Esophagus muscularis mucosa (tissue), 4 donors: ENCODE measurements around the gene AIFM3. TPM values are rescaled to one million over a fixed set of nuclear protein-coding genes. Genes with fewer than 3 reads are reported as not detected.

ENCODE experiments used
- DNase-seq: peaks from one replicate; pipeline ENCODE4 v3.0.0-alpha.2; 2017; ENCODE audit errors: extremely low spot score
- H3K27ac ChIP-seq, 4 donors: fragments of 200-600 bp; sonication (generic); replicated peaks in 1 of 4; 1 replicate in 3 of 4; 2 replicates in 1 of 4; pipeline ENCODE4 v1.5.1; 2016 to 2019; ENCODE audit warnings: mild to moderate bottlenecking in 1 of 4
- H3K27me3 ChIP-seq, 4 donors: fragments of 200-600 bp; sonication (generic); one replicate each; pipeline versions ENCODE4 v1.5.1 to v1.6.0; 2016 to 2019
- H3K36me3 ChIP-seq, 4 donors: fragments of 200-600 bp; sonication (generic); one replicate each; pipeline ENCODE4 v1.5.1; 2016 to 2019
- H3K4me1 ChIP-seq, 4 donors: fragments of 200-600 bp; sonication (generic); one replicate each; pipeline ENCODE4 v1.5.1; 2016 to 2019
- H3K4me3 ChIP-seq, 4 donors: fragments of 200-600 bp; sonication (generic); 1 replicate in 2 of 4; 2 replicates in 2 of 4; pipeline ENCODE4 v1.5.1; 2016 to 2019; ENCODE audit warnings: mild to moderate bottlenecking in 4 of 4, moderate library complexity in 1 of 4
- H3K9me3 ChIP-seq, 4 donors: fragments of 200-600 bp; sonication (generic); 1 replicate in 3 of 4; 2 replicates in 1 of 4; pipeline ENCODE4 v1.5.1; 2016 to 2019
- CTCF ChIP-seq, 3 experiments: fragments of 200-600 bp in 2 of 3; fragments of 450-650 bp in 1 of 3; sonication (generic) in 2 of 3; IDR thresholded peaks; one replicate each; pipeline ENCODE4 v1.5.1; 2017 to 2019; ENCODE audit warnings: antibody characterized with exemption in 3 of 3, mild to moderate bottlenecking in 2 of 3, moderate library complexity in 1 of 3
- EP300 ChIP-seq: sonication (generic); formaldehyde crosslinking; IDR thresholded peaks from one replicate; pipeline ENCODE4 v1.6.1; 2017; ENCODE audit warnings: antibody characterized with exemption
- POLR2A ChIP-seq: fragments of 450-650 bp; IDR thresholded peaks from one replicate; pipeline ENCODE4 v1.6.1; 2017; ENCODE audit warnings: antibody characterized with exemption, moderate library complexity, mild to moderate bottlenecking, low read depth
- POLR2AphosphoS5 ChIP-seq, 2 donors: sonication (generic); formaldehyde crosslinking; IDR thresholded peaks; one replicate each; pipeline ENCODE4 v1.6.1; 2017; ENCODE audit warnings: antibody characterized with exemption in 2 of 2
- WGBS: methylation state at CpG from one replicate; pipeline ENCODE4 v1.1.5; 2018; 5-methylcytosine and 5-hydroxymethylcytosine counted together
- intact Hi-C: fragments of 100-400 bp; cut with DNase I; formaldehyde crosslinking; loops from one replicate; pipeline ENCODE4 v1.15.1; 2023
- total RNA-seq, 4 donors: library from RNA; depleted of rRNA; stranded (reverse); fragments of >200 nt; gene quantifications; one replicate each; pipeline versions ENCODE4 v1.1.0 to v1.2.1, GENCODE V29; 2016

AIFM3 gene
- total RNA-seq, 4 donors from 2014 or later: 0.92 to 1.7 (median 1.4) TPM

GRCh38 chr22:20992456-20993303 lies 25.6 kb downstream of the AIFM3 start:
- Histone ChIP-seq H3K9me3 (no peaks in the 10 kb centered on the region), H3K36me3 (peaks cover 33 to 99% (median 92%) of the 10 kb centered on the region in 4 donors), H3K4me3 (no peak overlapping the region), H3K4me1 (no peaks in the 10 kb centered on the region), H3K27ac (no peak overlapping the region), H3K27me3 (no peaks in the 10 kb centered on the region)
- 85% methylated on average over 18 of the region's 21 CpGs for WGBS
- no peak for DNase-seq
- intact Hi-C loops: no loop called here
- TF ChIP-seq POLR2AphosphoS5 (IDR thresholded peaks at IDR 0.05) (no peak), POLR2A (no peak), EP300 (no peak), CTCF (IDR thresholded peaks at IDR 0.05) (no peak)

- WGBS: 90% methylated on average over 18 of the region's 29 CpGs
- Histone ChIP-seq H3K4me3 (no peak overlapping the region), H3K4me1 (peaks cover 0 to under 1% (median 0%) of the 10 kb centered on the region in 4 donors), H3K9me3 (no peaks in the 10 kb centered on the region), H3K36me3 (peaks cover 27 to 99% (median 92%) of the 10 kb centered on the region in 4 donors), H3K27ac (no peak overlapping the region), H3K27me3 (no peaks in the 10 kb centered on the region)
- intact Hi-C loops: no loop called here
- no peak for DNase-seq
- no peak for TF ChIP-seq POLR2AphosphoS5 (IDR thresholded peaks at IDR 0.05)
- no peak for TF ChIP-seq EP300
- no peak for TF ChIP-seq CTCF (IDR thresholded peaks at IDR 0.05)
- no peak for TF ChIP-seq POLR2A
Measured at GRCh38 chr22:20993304-20994127, 26.5 kb downstream of the AIFM3 start.

GRCh38 chr22:20994128-20994901 lies 27.3 kb downstream of the AIFM3 start:
- H3K36me3 ChIP-seq: peaks cover 27 to 99% (median 93%) of the 10 kb centered on the region in 4 donors
- H3K4me3 ChIP-seq: no peak overlapping the region
- no peaks in the 10 kb centered on the region for H3K9me3 ChIP-seq
- peaks cover 0 to 8% (median under 1%) of the 10 kb centered on the region in 4 donors for H3K4me1 ChIP-seq
- intact Hi-C loops: no loop called here
- TF ChIP-seq EP300 (no peak), CTCF (IDR thresholded peaks at IDR 0.05) (no peak), POLR2A (no peak), POLR2AphosphoS5 (IDR thresholded peaks at IDR 0.05) (no peak)
- no peak for DNase-seq
- no peak overlapping the region for H3K27ac ChIP-seq
- H3K27me3 ChIP-seq: no peaks in the 10 kb centered on the region
- WGBS: 93% methylated on average over 24 of the region's 30 CpGs

GRCh38 chr22:20994902-20995241 lies 27.8 kb downstream of the AIFM3 start:
- 98% methylated on average over 6 of the region's 10 CpGs for WGBS
- Histone ChIP-seq H3K36me3 (peaks cover 29 to 99% (median 97%) of the 10 kb centered on the region in 4 donors), H3K27ac (no peak overlapping the region), H3K27me3 (no peaks in the 10 kb centered on the region), H3K4me3 (no peak overlapping the region), H3K4me1 (peaks cover 5 to 14% (median 6%) of the 10 kb centered on the region in 4 donors), H3K9me3 (no peaks in the 10 kb centered on the region)
- TF ChIP-seq POLR2A (no peak), EP300 (no peak), CTCF (IDR thresholded peaks at IDR 0.05) (no peak), POLR2AphosphoS5 (IDR thresholded peaks at IDR 0.05) (no peak)
- intact Hi-C loops: no loop called here
- no peak for DNase-seq
